H9 (cell line): ENCODE measurements around the gene TMEM221. TPM values are rescaled to one million over a fixed set of nuclear protein-coding genes. Genes with fewer than 3 reads are reported as not detected.

Experiments used
- DNase-seq: peaks from one replicate; pipeline ENCODE4 v3.0.0-alpha.2; 2017
- H2AFZ ChIP-seq: one replicate; pipeline ENCODE4 v1.6.1; 2013; ENCODE audit warnings: mild to moderate bottlenecking, low read length, control low read depth, moderate library complexity
- H2AK5ac ChIP-seq: 2 replicates; pipeline ENCODE4 v1.6.1; 2013; ENCODE audit warnings: low read length, control low read depth, mixed read lengths; ENCODE audit not compliant: insufficient read length
- H2BK120ac ChIP-seq: one replicate; pipeline ENCODE4 v1.6.1; 2013; ENCODE audit warnings: low read depth, mild to moderate bottlenecking, low read length, control low read depth, inconsistent platforms; ENCODE audit not compliant: poor library complexity, severe bottlenecking
- H2BK12ac ChIP-seq: 2 replicates; pipeline ENCODE4 v1.6.1; 2013; ENCODE audit warnings: low read length, control low read depth, mixed read lengths, low read depth; ENCODE audit not compliant: insufficient read length
- H2BK15ac ChIP-seq: 2 replicates; pipeline ENCODE4 v1.6.1; 2013; ENCODE audit warnings: low read depth, low read length, control low read depth
- H2BK20ac ChIP-seq: one replicate; pipeline ENCODE4 v1.6.1; 2013; ENCODE audit warnings: low read depth, mild to moderate bottlenecking, low read length, control low read depth, inconsistent platforms; ENCODE audit not compliant: poor library complexity, severe bottlenecking
- H2BK5ac ChIP-seq: 2 replicates; pipeline ENCODE4 v1.6.1; 2013; ENCODE audit warnings: low read length, control low read depth, mixed read lengths; ENCODE audit not compliant: insufficient read length
- H3K14ac ChIP-seq: 2 replicates; pipeline ENCODE4 v1.6.1; 2013; ENCODE audit warnings: low read length, control low read depth; ENCODE audit not compliant: insufficient read depth
- H3K18ac ChIP-seq: 2 replicates; pipeline ENCODE4 v1.6.1; 2013; ENCODE audit warnings: low read depth, mild to moderate bottlenecking, mixed read lengths, low read length, control low read depth; ENCODE audit not compliant: insufficient read length
- H3K23ac ChIP-seq: 2 replicates; pipeline ENCODE4 v1.6.1; 2013; ENCODE audit warnings: low read length, control low read depth, mixed read lengths, low read depth; ENCODE audit not compliant: insufficient read length
- H3K23me2 ChIP-seq: 2 replicates; pipeline ENCODE4 v1.6.1; 2013; ENCODE audit warnings: low read depth, mild to moderate bottlenecking, mixed read lengths, low read length, control low read depth; ENCODE audit not compliant: insufficient read length, poor library complexity, severe bottlenecking
- H3K27ac ChIP-seq: 2 replicates; pipeline ENCODE4 v1.5.1; 2013; ENCODE audit warnings: low read length, control low read depth, mixed read lengths, low read depth; ENCODE audit not compliant: insufficient read length
- H3K27me3 ChIP-seq: 2 replicates; pipeline ENCODE4 v1.6.1; 2013; ENCODE audit warnings: low read length, control low read depth, inconsistent platforms; ENCODE audit not compliant: insufficient read depth
- H3K4ac ChIP-seq: 2 replicates; pipeline ENCODE4 v1.6.1; 2013; ENCODE audit warnings: low read depth, mild to moderate bottlenecking, control low read depth, inconsistent platforms, low read length, moderate library complexity
- H3K4me1 ChIP-seq: 2 replicates; pipeline ENCODE4 v1.6.1; 2013; ENCODE audit warnings: low read length, control low read depth, inconsistent platforms; ENCODE audit not compliant: insufficient read depth
- H3K4me2 ChIP-seq: 2 replicates; pipeline ENCODE4 v1.6.1; 2013; ENCODE audit warnings: low read length, control low read depth, mixed read lengths; ENCODE audit not compliant: insufficient read length, insufficient read depth
- H3K56ac ChIP-seq: 2 replicates; pipeline ENCODE4 v1.6.1; 2013; ENCODE audit warnings: low read depth, mild to moderate bottlenecking, mixed read lengths, low read length, control low read depth; ENCODE audit not compliant: insufficient read length
- H3K79me1 ChIP-seq: 2 replicates; pipeline ENCODE4 v1.6.1; 2013; ENCODE audit warnings: low read depth, mild to moderate bottlenecking, moderate library complexity, low read length, control low read depth, inconsistent platforms; ENCODE audit not compliant: insufficient read depth, poor library complexity, severe bottlenecking
- H3K79me2 ChIP-seq: 2 replicates; pipeline ENCODE4 v1.6.1; 2013; ENCODE audit warnings: low read length, control low read depth, inconsistent platforms; ENCODE audit not compliant: insufficient read depth
- H3K9ac ChIP-seq: 2 replicates; pipeline ENCODE4 v1.6.1; 2013; ENCODE audit warnings: low read length, control low read depth, mixed read lengths; ENCODE audit not compliant: insufficient read length; ENCODE audit errors: extremely low read depth
- H3K9me3 ChIP-seq: one replicate; pipeline ENCODE4 v1.6.1; 2013; ENCODE audit warnings: low read depth, low read length, inconsistent platforms; ENCODE audit not compliant: control insufficient read depth
- H3T11ph ChIP-seq: one replicate; pipeline ENCODE4 v1.6.1; 2013; ENCODE audit warnings: mild to moderate bottlenecking, low read length, control low read depth, inconsistent platforms
- H4K20me1 ChIP-seq: one replicate; pipeline ENCODE4 v1.6.1; 2013; ENCODE audit not compliant: control insufficient read depth, insufficient read length, insufficient read depth
- H4K5ac ChIP-seq: 2 replicates; pipeline ENCODE4 v1.6.1; 2013; ENCODE audit warnings: low read depth, mild to moderate bottlenecking, mixed read lengths, low read length, control low read depth; ENCODE audit not compliant: insufficient read length
- H4K8ac ChIP-seq: replicated peaks from 2 replicates; pipeline ENCODE4 v1.6.1; 2013; ENCODE audit warnings: low read length, control low read depth, mixed read lengths, low read depth; ENCODE audit not compliant: insufficient read length
- H4K91ac ChIP-seq: 2 replicates; pipeline ENCODE4 v1.6.1; 2013; ENCODE audit warnings: low read depth, mild to moderate bottlenecking, moderate library complexity, mixed read lengths, low read length, control low read depth; ENCODE audit not compliant: insufficient read length
- H3K27ac Mint-ChIP-seq, 3 experiments: 2 replicates in 2 of 3; 3 replicates in 1 of 3; pipeline ENCODE4 v1.8.0; 2020 to 2021; ENCODE audit warnings: mixed read lengths in 3 of 3, mild to moderate bottlenecking in 1 of 3, moderate library complexity in 1 of 3
- H3K27me3 Mint-ChIP-seq: 2 replicates; pipeline ENCODE4 v1.8.0; 2021; ENCODE audit warnings: low read depth, mild to moderate bottlenecking, moderate library complexity, mixed read lengths
- H3K36me3 Mint-ChIP-seq, 3 experiments: 2 replicates in 2 of 3; 3 replicates in 1 of 3; pipeline ENCODE4 v1.8.0; 2020 to 2021; ENCODE audit warnings: low read depth in 3 of 3, mixed read lengths in 3 of 3; ENCODE audit not compliant: insufficient read depth in 1 of 3
- H3K4me1 Mint-ChIP-seq, 2 experiments: 2 replicates each; pipeline ENCODE4 v1.8.0; 2020; ENCODE audit warnings: mixed read lengths in 2 of 2
- H3K4me3 Mint-ChIP-seq, 2 experiments: 2 replicates in 1 of 2; 3 replicates in 1 of 2; pipeline ENCODE4 v1.8.0; 2020 to 2021; ENCODE audit warnings: mild to moderate bottlenecking in 2 of 2, mixed read lengths in 2 of 2, moderate library complexity in 1 of 2
- H3K9me3 Mint-ChIP-seq, 2 experiments: 2 replicates in 1 of 2; 3 replicates in 1 of 2; pipeline ENCODE4 v1.8.0; 2020; ENCODE audit warnings: mild to moderate bottlenecking in 2 of 2, mixed read lengths in 2 of 2, moderate library complexity in 1 of 2
- WGBS: extraction: QIAGEN DNeasy Blood & Tissue Kit; methylation state at CpG from one replicate; pipeline ENCODE4 v1.1.7; 2013; ENCODE audit warnings: missing lambda C conversion rate, low lambda C conversion rate, mixed read lengths; ENCODE audit not compliant: insufficient read length; ENCODE audit errors: extremely low coverage; 5-methylcytosine and 5-hydroxymethylcytosine counted together
- total RNA-seq: library from RNA; stranded (reverse); gene quantifications from 2 replicates; pipeline ENCODE4 v1.2.1, GENCODE V29; 2021
- TF ChIP-seq, protein P1 (sequence below): fragments of 200-600 bp; sonication (generic); conservative IDR thresholded peaks from 3 replicates; pipeline ENCODE4 v1.8.0; 2021; ENCODE audit warnings: antibody characterized with exemption, mild to moderate bottlenecking

The TMEM221 gene
- total RNA-seq, 1 experiment from 2014 or later: 1.4 TPM

DNA sequence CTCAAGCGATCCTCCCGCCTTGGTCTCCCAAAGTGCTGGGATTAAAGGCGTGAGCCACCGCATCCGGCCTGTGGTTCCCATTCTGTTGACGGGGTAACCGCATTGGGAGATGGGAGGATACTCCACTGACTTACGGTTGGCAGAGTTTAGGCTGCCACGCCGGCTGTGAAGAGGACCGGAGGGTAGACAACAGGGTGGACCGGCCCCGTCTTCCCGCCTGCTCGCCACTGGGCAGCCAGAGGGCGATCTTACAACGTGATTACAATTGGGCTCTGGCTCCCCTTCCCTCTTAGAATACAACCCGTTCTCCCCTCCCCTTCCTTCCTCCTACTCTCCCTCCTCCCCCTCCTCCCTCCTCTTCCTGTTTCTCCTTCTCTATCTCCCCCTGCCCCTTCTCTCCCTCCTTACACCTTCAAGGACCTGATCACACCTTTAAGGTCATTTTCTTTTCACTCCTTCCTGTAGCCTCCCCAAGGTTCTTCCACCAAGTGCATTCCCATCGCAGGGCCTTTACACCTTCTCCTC, 53.5 kb downstream of the TMEM221 start:
- Mint-ChIP-seq H3K27ac (peak overlapping the region; percentile 76 to 98 (median 92); a peak in 5 of 7 replicates), H3K27me3 (peaks cover 4% of the 10 kb centered on the region), H3K4me1 (peaks cover 12 to 14% of the 10 kb centered on the region in 2 experiments), H3K36me3 (peaks cover 3 to 19% (median 5%) of the 10 kb centered on the region in 3 experiments; a peak in 5 of 7 replicates), H3K4me3 (peak overlapping the region; percentile 33 to 58; a peak in 3 of 5 replicates), H3K9me3 (no peaks in the 10 kb centered on the region)
- Histone ChIP-seq H3K9ac (no peak overlapping the region), H2BK15ac (no peak overlapping the region), H2BK120ac (no peak overlapping the region), H2BK5ac (no peak overlapping the region), H3K23ac (no peak overlapping the region), H4K91ac (no peak overlapping the region), H4K8ac (no peak overlapping the region), H2BK20ac (no peak overlapping the region), H3K4ac (no peak overlapping the region), H3K27ac (no peak overlapping the region), H2AFZ (no peak overlapping the region), H4K5ac (no peak overlapping the region), H3K4me1 (no peaks in the 10 kb centered on the region), H2AK5ac (no peak overlapping the region), H4K20me1 (no peaks in the 10 kb centered on the region), H3K27me3 (no peaks in the 10 kb centered on the region), H3K79me1 (no peaks in the 10 kb centered on the region), H3T11ph (no peak overlapping the region), H3K4me2 (no peak overlapping the region), H3K9me3 (no peaks in the 10 kb centered on the region), H3K18ac (no peak overlapping the region), H3K23me2 (peaks cover 14% of the 10 kb centered on the region), H3K14ac (no peak overlapping the region), H2BK12ac (no peak overlapping the region), H3K79me2 (no peaks in the 10 kb centered on the region), H3K56ac (no peak overlapping the region)
- WGBS: no CpG with 5 or more reads among the region's 19 CpGs
- peak; percentile 86 for DNase-seq
- TF ChIP-seq, protein P1, sequence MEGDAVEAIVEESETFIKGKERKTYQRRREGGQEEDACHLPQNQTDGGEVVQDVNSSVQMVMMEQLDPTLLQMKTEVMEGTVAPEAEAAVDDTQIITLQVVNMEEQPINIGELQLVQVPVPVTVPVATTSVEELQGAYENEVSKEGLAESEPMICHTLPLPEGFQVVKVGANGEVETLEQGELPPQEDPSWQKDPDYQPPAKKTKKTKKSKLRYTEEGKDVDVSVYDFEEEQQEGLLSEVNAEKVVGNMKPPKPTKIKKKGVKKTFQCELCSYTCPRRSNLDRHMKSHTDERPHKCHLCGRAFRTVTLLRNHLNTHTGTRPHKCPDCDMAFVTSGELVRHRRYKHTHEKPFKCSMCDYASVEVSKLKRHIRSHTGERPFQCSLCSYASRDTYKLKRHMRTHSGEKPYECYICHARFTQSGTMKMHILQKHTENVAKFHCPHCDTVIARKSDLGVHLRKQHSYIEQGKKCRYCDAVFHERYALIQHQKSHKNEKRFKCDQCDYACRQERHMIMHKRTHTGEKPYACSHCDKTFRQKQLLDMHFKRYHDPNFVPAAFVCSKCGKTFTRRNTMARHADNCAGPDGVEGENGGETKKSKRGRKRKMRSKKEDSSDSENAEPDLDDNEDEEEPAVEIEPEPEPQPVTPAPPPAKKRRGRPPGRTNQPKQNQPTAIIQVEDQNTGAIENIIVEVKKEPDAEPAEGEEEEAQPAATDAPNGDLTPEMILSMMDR: peak; percentile 87
